Lower leg skin (tissue), 4 donors: ENCODE results near the gene ZNF746. TPM values are rescaled to one million over a fixed set of nuclear protein-coding genes. Genes with fewer than 3 reads are reported as not detected.

Experiments
- DNase-seq, 2 donors: peaks; one replicate each; pipeline ENCODE4 v3.0.0-alpha.2; 2019; ENCODE audit warnings: low spot score in 2 of 2
- H3K4me3 ChIP-seq: fragments of 200-600 bp; sonication (generic); 2 replicates; pipeline ENCODE4 v1.5.1; 2017; ENCODE audit warnings: mild to moderate bottlenecking, low read depth; ENCODE audit not compliant: poor library complexity, severe bottlenecking
- POLR2A ChIP-seq, 2 donors: fragments of 450-650 bp; IDR thresholded peaks; one replicate each; pipeline ENCODE4 v1.6.1; 2016 to 2017; ENCODE audit warnings: antibody characterized with exemption in 2 of 2, mild to moderate bottlenecking in 1 of 2, moderate library complexity in 1 of 2
- WGBS, 2 donors: methylation state at CpG; one replicate each; pipeline ENCODE4 v1.1.5; 2018; 5-methylcytosine and 5-hydroxymethylcytosine counted together
- intact Hi-C: fragments of 100-400 bp; cut with DNase I; formaldehyde crosslinking; loops from one replicate; pipeline ENCODE4 v1.15.0; 2023; ENCODE audit warnings: low total_unique reads
- total RNA-seq, 4 donors: library from RNA; depleted of rRNA; stranded (reverse); fragments of >200 nt; gene quantifications; one replicate each; pipeline ENCODE4 v1.1.0, GENCODE V29; 2016
- TF ChIP-seq, protein P1 (sequence below), 3 donors: fragments of 450-650 bp; IDR thresholded peaks; one replicate each; pipeline ENCODE4 v1.5.1; 2016; ENCODE audit warnings: antibody characterized with exemption in 3 of 3, mild to moderate bottlenecking in 3 of 3, moderate library complexity in 2 of 3

Gene ZNF746
- total RNA-seq, 4 donors from 2014 or later, result 21.6 to 26.3 (median 23.8) TPM

DNA sequence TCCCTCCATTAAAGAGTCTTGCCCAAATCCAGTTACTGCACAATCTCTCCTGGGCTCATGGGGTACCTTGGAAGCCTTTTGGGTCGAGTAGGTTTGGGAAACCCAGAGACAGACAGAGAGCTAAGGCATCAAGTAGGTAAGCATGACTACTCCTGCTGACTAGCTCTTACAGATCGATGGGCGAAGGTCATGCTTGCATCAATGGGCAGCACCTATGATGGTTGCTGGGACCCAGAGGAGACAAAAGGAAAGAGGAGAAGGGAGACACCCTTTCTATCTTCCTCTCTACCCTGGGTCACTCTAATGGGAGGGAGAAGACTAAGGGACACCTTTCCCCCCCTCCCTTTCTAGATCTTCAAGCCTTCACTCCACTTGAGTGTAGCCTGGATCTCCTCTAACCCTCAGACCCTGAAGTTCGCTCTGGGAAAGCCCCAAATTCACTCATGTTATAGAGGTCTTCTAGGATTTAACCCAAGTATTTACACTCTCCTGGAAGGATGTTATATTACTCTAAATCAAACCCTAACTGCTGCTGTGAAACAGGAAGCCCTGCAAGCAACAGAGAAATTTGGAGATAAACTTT lies 31.6 kb upstream of the ZNF746 start:
- intact Hi-C loops, result no loop called here
- H3K4me3 ChIP-seq, result no peak overlapping the region
- no peak for TF ChIP-seq POLR2A (IDR thresholded peaks at IDR 0.05)
- TF ChIP-seq, protein P1, sequence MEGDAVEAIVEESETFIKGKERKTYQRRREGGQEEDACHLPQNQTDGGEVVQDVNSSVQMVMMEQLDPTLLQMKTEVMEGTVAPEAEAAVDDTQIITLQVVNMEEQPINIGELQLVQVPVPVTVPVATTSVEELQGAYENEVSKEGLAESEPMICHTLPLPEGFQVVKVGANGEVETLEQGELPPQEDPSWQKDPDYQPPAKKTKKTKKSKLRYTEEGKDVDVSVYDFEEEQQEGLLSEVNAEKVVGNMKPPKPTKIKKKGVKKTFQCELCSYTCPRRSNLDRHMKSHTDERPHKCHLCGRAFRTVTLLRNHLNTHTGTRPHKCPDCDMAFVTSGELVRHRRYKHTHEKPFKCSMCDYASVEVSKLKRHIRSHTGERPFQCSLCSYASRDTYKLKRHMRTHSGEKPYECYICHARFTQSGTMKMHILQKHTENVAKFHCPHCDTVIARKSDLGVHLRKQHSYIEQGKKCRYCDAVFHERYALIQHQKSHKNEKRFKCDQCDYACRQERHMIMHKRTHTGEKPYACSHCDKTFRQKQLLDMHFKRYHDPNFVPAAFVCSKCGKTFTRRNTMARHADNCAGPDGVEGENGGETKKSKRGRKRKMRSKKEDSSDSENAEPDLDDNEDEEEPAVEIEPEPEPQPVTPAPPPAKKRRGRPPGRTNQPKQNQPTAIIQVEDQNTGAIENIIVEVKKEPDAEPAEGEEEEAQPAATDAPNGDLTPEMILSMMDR (IDR thresholded peaks at IDR 0.05), result no peak
- WGBS, 2 donors, result 55 to 61% methylated on average over 4 of the region's 4 CpGs
- no peak for DNase-seq

DNA sequence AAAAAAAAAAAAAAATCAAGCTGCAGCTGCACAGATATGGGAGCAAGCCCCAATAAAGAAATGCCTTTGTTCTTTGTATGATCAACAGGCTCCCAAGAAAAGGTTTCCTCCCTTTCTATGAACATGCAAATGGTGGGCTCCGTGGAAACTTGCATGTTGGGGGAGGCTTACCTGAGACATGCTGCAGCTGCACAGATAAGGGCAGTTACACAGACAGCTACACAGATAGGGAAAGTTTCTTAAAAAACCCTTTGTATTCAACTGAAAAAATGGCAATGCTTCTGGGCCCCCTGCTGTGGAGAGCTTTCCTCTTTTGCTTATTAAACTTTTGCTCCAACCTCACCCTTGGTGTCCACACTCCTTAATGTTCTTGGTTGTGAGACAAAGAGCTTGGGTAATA lies 29.8 kb upstream of the ZNF746 start:
- WGBS, 2 donors, result 67 to 81% methylated on average over 1 of the region's 1 CpG
- no peak for DNase-seq
- H3K4me3 ChIP-seq, result no peak overlapping the region
- TF ChIP-seq, protein P1 (IDR thresholded peaks at IDR 0.05), result no peak
- TF ChIP-seq POLR2A (IDR thresholded peaks at IDR 0.05), result no peak
- intact Hi-C loops, result no loop called here

DNA sequence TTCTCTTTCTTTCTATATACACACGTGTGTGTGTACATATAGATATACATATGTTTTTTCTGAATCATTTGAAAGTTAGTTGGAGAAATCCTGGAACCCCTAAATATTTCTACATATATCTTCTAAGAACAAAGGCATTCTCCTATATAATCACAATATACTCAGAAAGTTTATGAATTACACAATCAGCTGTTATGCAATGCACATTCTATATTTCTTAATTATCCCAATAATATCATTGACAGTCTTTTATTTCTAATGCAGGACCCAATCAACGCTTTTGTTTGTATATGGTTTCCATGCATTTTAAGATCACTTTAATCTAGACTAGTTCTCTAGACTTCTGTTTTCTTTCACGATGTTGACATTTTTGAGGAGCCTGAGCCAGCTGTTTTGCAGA lies 27.7 kb upstream of the ZNF746 start:
- no peak overlapping the region for H3K4me3 ChIP-seq
- no peak for DNase-seq
- TF ChIP-seq, protein P1 (IDR thresholded peaks at IDR 0.05), result no peak
- TF ChIP-seq POLR2A (IDR thresholded peaks at IDR 0.05), result no peak
- 71 to 79% methylated on average over 3 of the region's 3 CpGs for WGBS, 2 donors
- intact Hi-C loops, result no loop called here

DNA sequence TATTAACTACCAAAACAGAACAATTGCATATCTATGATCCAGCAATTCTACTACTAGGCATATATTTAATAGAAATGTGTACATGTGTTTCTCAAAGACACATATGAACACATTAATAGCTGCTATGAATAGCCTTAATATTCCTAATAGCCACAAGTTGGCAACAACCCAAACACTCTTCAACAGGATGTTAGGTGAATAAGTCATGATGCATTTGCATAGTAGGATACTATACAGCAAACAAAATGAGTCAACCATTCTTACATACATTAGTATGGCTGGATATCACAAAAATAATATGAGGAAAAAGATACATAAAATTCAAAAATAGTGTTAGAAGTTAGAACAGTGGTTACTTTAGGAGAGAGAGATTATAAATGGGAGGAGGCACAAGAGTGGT lies 26.8 kb upstream of the ZNF746 start:
- intact Hi-C loops, result no loop called here
- DNase-seq, result no peak
- no peak for TF ChIP-seq POLR2A (IDR thresholded peaks at IDR 0.05)
- TF ChIP-seq, protein P1 (IDR thresholded peaks at IDR 0.05), result no peak
- H3K4me3 ChIP-seq, result no peak overlapping the region

DNA sequence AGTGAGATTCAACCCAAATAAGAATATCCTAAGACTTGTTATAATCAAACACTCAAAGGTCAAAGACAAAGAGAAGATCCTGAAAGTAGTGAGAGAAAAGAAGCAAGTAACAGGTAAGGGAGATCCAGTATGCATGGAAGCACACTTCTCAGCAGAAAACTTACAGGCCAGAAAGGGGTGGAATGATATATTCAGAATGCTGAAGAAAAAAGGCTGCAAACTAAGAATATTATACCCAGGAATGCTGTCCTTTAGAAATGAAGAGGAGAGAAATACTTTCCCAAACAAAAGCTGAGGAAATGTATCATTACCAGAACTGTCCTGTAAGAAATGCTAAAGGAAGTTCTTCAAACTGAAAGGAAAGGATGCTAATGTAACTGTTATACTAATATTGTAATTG lies 12.6 kb upstream of the ZNF746 start:
- TF ChIP-seq POLR2A (IDR thresholded peaks at IDR 0.05), result no peak
- TF ChIP-seq, protein P1 (IDR thresholded peaks at IDR 0.05), result no peak
- no peak overlapping the region for H3K4me3 ChIP-seq
- no peak for DNase-seq
- intact Hi-C loops, result no loop called here

DNA sequence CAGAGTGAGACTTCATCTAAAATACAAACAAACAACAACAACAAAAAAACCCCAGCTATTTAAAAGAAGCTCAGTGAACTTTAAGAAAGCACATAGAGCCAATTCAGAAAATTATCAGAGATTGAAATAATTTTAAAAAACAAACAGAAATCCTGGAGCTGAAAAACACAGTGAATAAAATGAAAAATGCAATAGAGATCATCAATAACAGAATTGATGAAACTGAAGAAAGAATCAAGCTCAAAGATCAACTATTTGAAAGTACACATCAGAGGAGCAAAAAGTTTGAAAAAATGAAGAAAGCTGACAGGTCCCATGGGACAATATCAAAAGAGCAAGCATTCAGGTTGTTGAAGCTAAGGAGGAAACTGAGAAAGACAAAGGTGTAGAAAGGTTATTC lies 12.2 kb upstream of the ZNF746 start:
- intact Hi-C loops, result no loop called here
- H3K4me3 ChIP-seq, result no peak overlapping the region
- TF ChIP-seq POLR2A (IDR thresholded peaks at IDR 0.05), result no peak
- TF ChIP-seq, protein P1 (IDR thresholded peaks at IDR 0.05), result no peak
- DNase-seq, result no peak
